Fibroblast of lung (primary cell): ENCODE results near the gene MAPKAPK2.

Experiments
- CTCF ChIP-seq, 2 donors: IDR thresholded peaks in 1 of 2; conservative IDR thresholded peaks in 1 of 2; 1 replicate in 1 of 2; 2 replicates in 1 of 2; pipeline ENCODE4 v1.5.1; 2011 to 2012; ENCODE audit warnings: low read length in 2 of 2, control low read depth in 1 of 2, inconsistent platforms in 1 of 2, low read depth in 1 of 2, mild to moderate bottlenecking in 1 of 2
- EZH2 ChIP-seq: IDR thresholded peaks from 2 replicates; pipeline ENCODE4 v1.5.1; 2012; ENCODE audit warnings: low read length, control low read depth, mild to moderate bottlenecking; ENCODE audit errors: missing control alignments

- TF ChIP-seq EZH2 (no peak), CTCF (conservative IDR thresholded peaks at IDR 0.05 in 1 of 2, IDR thresholded peaks at IDR 0.05 in 1 of 2; ENCODE audit: low read depth in 1 of 2, low read length in 2 of 2) (no peak)
Measured at GRCh38 chr1:206646504-206646903, 38.2 kb upstream of the MAPKAPK2 start.
